Esophagus muscularis mucosa (tissue), 3 donors: ENCODE data around the gene RAB15.

Experiments
- POLR2A ChIP-seq: fragments of 450-650 bp; IDR thresholded peaks from one replicate; pipeline ENCODE4 v1.6.1; 2017; ENCODE audit warnings: antibody characterized with exemption, moderate library complexity, mild to moderate bottlenecking, low read depth
- TF ChIP-seq, protein P1 (sequence below), 3 experiments: fragments of 200-600 bp in 2 of 3; fragments of 450-650 bp in 1 of 3; sonication (generic) in 2 of 3; IDR thresholded peaks; one replicate each; pipeline ENCODE4 v1.5.1; 2017 to 2019; ENCODE audit warnings: antibody characterized with exemption in 3 of 3, mild to moderate bottlenecking in 2 of 3, moderate library complexity in 1 of 3

DNA sequence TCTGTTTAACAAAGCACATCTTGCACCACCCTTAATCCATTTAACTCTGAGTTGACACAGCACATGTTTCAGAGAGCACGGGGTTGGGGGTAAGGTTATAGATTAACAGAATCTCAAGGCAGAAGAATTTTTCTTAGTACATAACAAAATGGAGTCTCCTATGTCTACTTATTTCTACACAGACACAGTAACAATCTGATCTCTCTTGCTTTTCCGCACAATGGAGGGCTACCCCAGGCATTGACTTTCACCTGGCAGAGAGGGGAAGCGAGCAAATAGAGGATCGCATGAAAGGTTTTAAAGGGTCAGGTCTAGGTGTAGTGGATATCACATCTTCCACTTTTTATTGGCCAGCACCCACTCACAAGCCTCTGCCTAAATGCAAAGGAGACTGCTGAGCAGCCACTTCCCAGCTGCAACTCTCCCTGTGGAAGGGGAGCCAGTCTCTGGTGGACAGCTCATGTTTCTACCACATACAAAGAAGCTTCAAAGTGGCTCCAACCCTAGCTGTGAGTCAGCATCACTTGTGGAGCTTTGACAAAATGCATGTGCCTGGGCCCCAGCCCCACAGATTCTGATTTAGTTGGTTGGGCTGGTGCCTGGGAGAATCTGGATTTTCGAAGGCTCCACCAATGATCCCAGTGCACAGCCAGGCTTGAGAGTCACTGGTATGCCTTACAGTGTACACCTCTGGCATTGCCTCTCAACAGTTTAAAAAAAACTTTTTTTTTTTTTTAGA is 7.4 kb upstream of the RAB15 start:
- TF ChIP-seq, protein P1, sequence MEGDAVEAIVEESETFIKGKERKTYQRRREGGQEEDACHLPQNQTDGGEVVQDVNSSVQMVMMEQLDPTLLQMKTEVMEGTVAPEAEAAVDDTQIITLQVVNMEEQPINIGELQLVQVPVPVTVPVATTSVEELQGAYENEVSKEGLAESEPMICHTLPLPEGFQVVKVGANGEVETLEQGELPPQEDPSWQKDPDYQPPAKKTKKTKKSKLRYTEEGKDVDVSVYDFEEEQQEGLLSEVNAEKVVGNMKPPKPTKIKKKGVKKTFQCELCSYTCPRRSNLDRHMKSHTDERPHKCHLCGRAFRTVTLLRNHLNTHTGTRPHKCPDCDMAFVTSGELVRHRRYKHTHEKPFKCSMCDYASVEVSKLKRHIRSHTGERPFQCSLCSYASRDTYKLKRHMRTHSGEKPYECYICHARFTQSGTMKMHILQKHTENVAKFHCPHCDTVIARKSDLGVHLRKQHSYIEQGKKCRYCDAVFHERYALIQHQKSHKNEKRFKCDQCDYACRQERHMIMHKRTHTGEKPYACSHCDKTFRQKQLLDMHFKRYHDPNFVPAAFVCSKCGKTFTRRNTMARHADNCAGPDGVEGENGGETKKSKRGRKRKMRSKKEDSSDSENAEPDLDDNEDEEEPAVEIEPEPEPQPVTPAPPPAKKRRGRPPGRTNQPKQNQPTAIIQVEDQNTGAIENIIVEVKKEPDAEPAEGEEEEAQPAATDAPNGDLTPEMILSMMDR (IDR thresholded peaks at IDR 0.05), result no peak
- no peak for TF ChIP-seq POLR2A
